Esophagus muscularis mucosa (tissue), 4 donors: ENCODE data around the gene WDR4. TPM values are rescaled to one million over a fixed set of nuclear protein-coding genes. Genes with fewer than 3 reads are reported as not detected.
A peak's percentile ranks its signal among the peaks of the same experiment; 100 is the strongest.
"Not testable (repeated sequence)": the region's sequence is repeated elsewhere in the genome, so short reads cannot be mapped to it uniquely, and the experiment has no call there.

Experiments
- DNase-seq: peaks from one replicate; pipeline ENCODE4 v3.0.0-alpha.2; 2017; ENCODE audit errors: extremely low spot score
- H3K27ac ChIP-seq, 4 donors: fragments of 200-600 bp; sonication (generic); replicated peaks in 1 of 4; 1 replicate in 3 of 4; 2 replicates in 1 of 4; pipeline ENCODE4 v1.5.1; 2016 to 2019; ENCODE audit warnings: mild to moderate bottlenecking in 1 of 4
- H3K27me3 ChIP-seq, 4 donors: fragments of 200-600 bp; sonication (generic); one replicate each; pipeline versions ENCODE4 v1.5.1 to v1.6.0; 2016 to 2019
- H3K36me3 ChIP-seq, 4 donors: fragments of 200-600 bp; sonication (generic); one replicate each; pipeline ENCODE4 v1.5.1; 2016 to 2019
- H3K4me1 ChIP-seq, 4 donors: fragments of 200-600 bp; sonication (generic); one replicate each; pipeline ENCODE4 v1.5.1; 2016 to 2019
- H3K4me3 ChIP-seq, 4 donors: fragments of 200-600 bp; sonication (generic); 1 replicate in 2 of 4; 2 replicates in 2 of 4; pipeline ENCODE4 v1.5.1; 2016 to 2019; ENCODE audit warnings: mild to moderate bottlenecking in 4 of 4, moderate library complexity in 1 of 4
- H3K9me3 ChIP-seq, 4 donors: fragments of 200-600 bp; sonication (generic); 1 replicate in 3 of 4; 2 replicates in 1 of 4; pipeline ENCODE4 v1.5.1; 2016 to 2019
- EP300 ChIP-seq: sonication (generic); formaldehyde crosslinking; IDR thresholded peaks from one replicate; pipeline ENCODE4 v1.6.1; 2017; ENCODE audit warnings: antibody characterized with exemption
- POLR2A ChIP-seq: fragments of 450-650 bp; IDR thresholded peaks from one replicate; pipeline ENCODE4 v1.6.1; 2017; ENCODE audit warnings: antibody characterized with exemption, moderate library complexity, mild to moderate bottlenecking, low read depth
- POLR2AphosphoS5 ChIP-seq, 2 donors: sonication (generic); formaldehyde crosslinking; IDR thresholded peaks; one replicate each; pipeline ENCODE4 v1.6.1; 2017; ENCODE audit warnings: antibody characterized with exemption in 2 of 2
- WGBS: methylation state at CpG from one replicate; pipeline ENCODE4 v1.1.5; 2018; 5-methylcytosine and 5-hydroxymethylcytosine counted together
- intact Hi-C: fragments of 100-400 bp; cut with DNase I; formaldehyde crosslinking; loops from one replicate; pipeline ENCODE4 v1.15.1; 2023
- total RNA-seq, 4 donors: library from RNA; depleted of rRNA; stranded (reverse); fragments of >200 nt; gene quantifications; one replicate each; pipeline versions ENCODE4 v1.1.0 to v1.2.1, GENCODE V29; 2016
- TF ChIP-seq, protein P1 (sequence below), 3 experiments: fragments of 200-600 bp in 2 of 3; fragments of 450-650 bp in 1 of 3; sonication (generic) in 2 of 3; IDR thresholded peaks; one replicate each; pipeline ENCODE4 v1.5.1; 2017 to 2019; ENCODE audit warnings: antibody characterized with exemption in 3 of 3, mild to moderate bottlenecking in 2 of 3, moderate library complexity in 1 of 3

WDR4 gene
- total RNA-seq, 4 donors from 2014 or later: 5.8 to 10.1 (median 7.0) TPM

DNA sequence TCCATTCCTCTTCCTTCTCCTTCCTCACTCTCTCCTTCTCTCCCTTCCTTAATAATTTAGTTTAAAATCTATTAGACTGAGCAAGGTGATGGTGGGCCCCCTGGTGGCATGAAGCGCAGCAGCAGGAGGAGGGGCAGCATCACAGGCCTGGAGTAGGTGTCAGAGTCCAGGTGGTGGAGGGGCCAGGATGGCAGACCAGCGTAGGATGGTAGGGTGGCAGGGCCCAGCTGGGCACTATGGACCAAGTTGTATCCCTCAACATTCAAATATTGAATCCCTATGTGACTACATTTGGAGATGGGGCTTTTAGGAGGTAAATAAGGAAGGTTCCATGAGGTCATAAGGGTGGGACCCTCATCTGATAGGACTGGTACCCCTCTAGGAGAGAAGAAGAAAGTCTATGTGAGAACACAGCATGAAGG, 61.0 kb downstream of the WDR4 start:
- no peak overlapping the region for H3K4me3 ChIP-seq
- 33% methylated on average over 2 of the region's 2 CpGs for WGBS
- H3K27me3 ChIP-seq: peaks cover 0 to 38% (median 0%) of the 10 kb centered on the region in 4 donors
- intact Hi-C loops: loop anchor here (5.0 kb wide), 2 partner anchors 166 to 226 kb away; partner anchors contain the start of gene PDE9A
- no peak overlapping the region for H3K27ac ChIP-seq
- peak; percentile 92 for DNase-seq
- no peaks in the 10 kb centered on the region for H3K4me1 ChIP-seq
- peak in 1 of 2 donors; percentile 7 for TF ChIP-seq POLR2AphosphoS5 (IDR thresholded peaks at IDR 0.05)
- no peak for TF ChIP-seq EP300
- no peak for TF ChIP-seq POLR2A
- TF ChIP-seq, protein P1, sequence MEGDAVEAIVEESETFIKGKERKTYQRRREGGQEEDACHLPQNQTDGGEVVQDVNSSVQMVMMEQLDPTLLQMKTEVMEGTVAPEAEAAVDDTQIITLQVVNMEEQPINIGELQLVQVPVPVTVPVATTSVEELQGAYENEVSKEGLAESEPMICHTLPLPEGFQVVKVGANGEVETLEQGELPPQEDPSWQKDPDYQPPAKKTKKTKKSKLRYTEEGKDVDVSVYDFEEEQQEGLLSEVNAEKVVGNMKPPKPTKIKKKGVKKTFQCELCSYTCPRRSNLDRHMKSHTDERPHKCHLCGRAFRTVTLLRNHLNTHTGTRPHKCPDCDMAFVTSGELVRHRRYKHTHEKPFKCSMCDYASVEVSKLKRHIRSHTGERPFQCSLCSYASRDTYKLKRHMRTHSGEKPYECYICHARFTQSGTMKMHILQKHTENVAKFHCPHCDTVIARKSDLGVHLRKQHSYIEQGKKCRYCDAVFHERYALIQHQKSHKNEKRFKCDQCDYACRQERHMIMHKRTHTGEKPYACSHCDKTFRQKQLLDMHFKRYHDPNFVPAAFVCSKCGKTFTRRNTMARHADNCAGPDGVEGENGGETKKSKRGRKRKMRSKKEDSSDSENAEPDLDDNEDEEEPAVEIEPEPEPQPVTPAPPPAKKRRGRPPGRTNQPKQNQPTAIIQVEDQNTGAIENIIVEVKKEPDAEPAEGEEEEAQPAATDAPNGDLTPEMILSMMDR (IDR thresholded peaks at IDR 0.05): peak; percentile 85 to 95 (median 89)
- H3K9me3 ChIP-seq: no peaks in the 10 kb centered on the region
- H3K36me3 ChIP-seq: no peaks in the 10 kb centered on the region

DNA sequence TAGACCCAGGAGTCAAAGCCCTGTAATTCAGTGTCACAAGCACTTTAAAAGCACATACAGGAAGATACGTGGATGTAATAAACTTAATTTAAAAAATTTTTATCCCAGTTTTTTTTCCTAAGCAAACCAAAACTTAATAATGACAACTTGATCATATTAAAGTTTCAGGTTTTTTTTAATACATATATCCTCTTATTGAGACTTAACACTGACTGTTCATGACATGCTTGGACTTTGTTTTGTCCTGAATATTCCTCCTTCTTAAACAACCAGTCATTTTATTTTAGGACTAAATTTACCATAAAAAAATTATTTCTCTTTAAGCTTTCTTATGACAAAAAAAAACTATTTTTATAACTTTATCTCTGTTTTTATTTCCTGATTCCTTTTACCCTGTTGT, 64.1 kb downstream of the WDR4 start:
- Histone ChIP-seq H3K36me3 (no peaks in the 10 kb centered on the region), H3K27ac (no peak overlapping the region), H3K4me3 (no peak overlapping the region), H3K4me1 (no peaks in the 10 kb centered on the region), H3K27me3 (peaks cover 0 to 30% (median 0%) of the 10 kb centered on the region in 4 donors), H3K9me3 (no peaks in the 10 kb centered on the region)
- 77% methylated on average over 1 of the region's 1 CpG for WGBS
- intact Hi-C loops: loop anchor here (5.0 kb wide), 2 partner anchors 163 to 223 kb away; partner anchors contain the start of gene PDE9A
- TF ChIP-seq, protein P1 (IDR thresholded peaks at IDR 0.05): no peak
- TF ChIP-seq POLR2A: no peak
- DNase-seq: no peak

DNA sequence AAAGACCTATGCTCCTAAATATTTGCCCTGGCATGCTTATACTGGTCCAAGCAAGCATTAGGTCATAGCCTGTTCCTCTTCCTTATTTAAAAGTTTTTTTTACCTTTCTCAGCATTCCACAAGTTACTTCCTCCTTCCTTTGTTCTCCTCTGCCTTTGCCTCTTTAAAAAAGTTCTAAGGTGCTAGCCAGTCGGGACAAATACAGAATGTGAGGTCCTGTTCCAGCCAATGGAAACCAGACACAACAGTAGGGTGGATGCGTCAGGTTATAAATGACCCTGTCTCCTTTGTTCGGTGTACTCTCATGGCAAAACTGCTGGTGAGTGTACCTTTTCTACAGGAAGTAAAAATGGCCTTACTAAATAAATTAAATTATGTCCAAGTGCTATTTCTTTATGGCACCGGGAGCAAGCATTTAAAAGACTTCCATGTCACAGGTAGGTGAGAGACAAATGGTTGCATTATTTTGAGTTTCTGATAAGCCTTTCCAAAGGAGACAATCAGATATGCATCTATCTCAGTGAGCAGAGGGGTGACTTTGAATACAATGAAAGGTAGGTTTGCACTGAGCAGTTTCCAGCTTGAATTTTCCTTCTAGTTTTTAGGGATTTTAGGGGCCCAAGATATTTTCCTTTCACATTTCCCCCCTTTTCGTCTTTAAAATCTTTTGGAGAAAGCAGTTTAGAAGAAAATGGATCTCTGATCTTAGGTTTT, 66.7 kb downstream of the WDR4 start:
- intact Hi-C loops, H3K4me3 ChIP-seq, H3K9me3 ChIP-seq, H3K36me3 ChIP-seq, H3K27ac ChIP-seq, H3K4me1 ChIP-seq: not testable (repeated sequence)
- DNase-seq: peak; percentile 29
- 71% methylated on average over 5 of the region's 5 CpGs for WGBS
- peaks cover 0 to 31% (median 0%) of the 10 kb centered on the region in 4 donors for H3K27me3 ChIP-seq

DNA sequence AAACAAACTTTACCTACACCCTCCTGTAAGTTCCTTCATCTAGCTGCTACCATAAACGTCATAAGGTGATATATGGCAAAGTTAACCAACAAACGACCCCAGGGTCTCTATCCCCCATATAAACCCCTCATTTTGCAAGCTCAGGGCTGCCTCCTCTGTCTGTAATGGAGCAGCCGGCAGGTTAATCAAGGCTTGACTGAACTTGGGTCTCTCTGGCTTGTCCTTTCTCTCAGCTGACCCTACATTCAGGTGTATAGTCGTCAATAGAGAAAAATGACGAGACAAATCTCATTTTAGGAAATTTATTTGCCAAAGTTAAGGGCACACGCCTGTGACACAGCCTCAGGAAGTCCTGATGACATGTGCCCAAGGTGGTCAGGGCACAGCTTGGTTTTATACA, 67.4 kb downstream of the WDR4 start:
- peak; percentile 24 for DNase-seq
- no peak overlapping the region for H3K27ac ChIP-seq
- intact Hi-C loops: no loop called here
- no peaks in the 10 kb centered on the region for H3K4me1 ChIP-seq
- no peaks in the 10 kb centered on the region for H3K36me3 ChIP-seq
- WGBS: 67% methylated on average over 6 of the region's 6 CpGs
- peaks cover 0 to 31% (median 0%) of the 10 kb centered on the region in 4 donors for H3K27me3 ChIP-seq
- no peaks in the 10 kb centered on the region for H3K9me3 ChIP-seq
- TF ChIP-seq EP300 (no peak), POLR2A (no peak), POLR2AphosphoS5 (IDR thresholded peaks at IDR 0.05) (no peak)
- TF ChIP-seq, protein P1 (IDR thresholded peaks at IDR 0.05): no peak
- H3K4me3 ChIP-seq: no peak overlapping the region

DNA sequence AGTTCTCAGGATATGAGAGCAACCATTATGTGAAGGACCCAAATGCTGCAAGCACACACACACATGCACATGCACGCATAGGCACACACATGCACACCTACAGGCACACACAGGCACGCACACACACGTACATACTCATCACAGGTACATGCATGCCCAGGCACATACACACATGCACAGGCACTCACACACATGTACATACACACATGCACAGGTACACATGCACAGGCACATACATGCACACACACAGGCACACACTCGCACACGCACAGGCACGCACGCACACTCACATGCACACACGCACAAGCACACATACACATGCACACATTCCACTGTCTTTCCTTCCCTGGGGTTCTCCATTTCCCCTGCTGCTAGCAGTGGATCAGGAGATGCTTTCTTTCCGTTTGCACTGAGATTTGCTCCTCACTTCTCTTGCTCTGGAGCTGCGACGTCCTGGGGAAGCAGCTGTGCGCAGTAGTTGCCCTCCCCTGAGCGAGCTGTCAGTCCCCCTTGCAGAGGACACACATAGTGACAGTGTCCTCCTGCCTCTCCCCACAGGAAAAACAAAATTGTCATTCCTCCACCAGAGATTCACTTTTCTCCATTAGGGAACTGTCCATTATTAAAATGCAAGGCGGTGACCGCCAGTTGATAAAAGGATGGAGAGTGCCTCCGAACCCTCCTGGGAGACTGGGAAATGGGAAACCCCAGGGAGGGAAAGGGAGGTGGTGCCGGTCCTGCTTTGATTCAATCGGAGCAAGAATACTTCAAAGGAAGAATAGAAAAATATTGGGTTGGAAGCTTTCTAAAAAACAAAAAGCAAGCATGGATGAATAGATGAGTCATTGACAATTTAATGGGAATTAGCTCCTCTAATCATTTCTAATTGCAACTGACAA, 69.5 kb downstream of the WDR4 start:
- H3K4me3 ChIP-seq: no peak overlapping the region
- DNase-seq: peak; percentile 79
- 83% methylated on average over 18 of the region's 18 CpGs for WGBS
- H3K9me3 ChIP-seq: no peaks in the 10 kb centered on the region
- no peaks in the 10 kb centered on the region for H3K4me1 ChIP-seq
- intact Hi-C loops: no loop called here
- H3K27ac ChIP-seq: no peak overlapping the region
- H3K36me3 ChIP-seq: no peaks in the 10 kb centered on the region
- TF ChIP-seq POLR2AphosphoS5 (IDR thresholded peaks at IDR 0.05) (no peak), POLR2A (no peak), EP300 (no peak)
- TF ChIP-seq, protein P1 (IDR thresholded peaks at IDR 0.05): no peak
- peaks cover 0 to 31% (median 0%) of the 10 kb centered on the region in 4 donors for H3K27me3 ChIP-seq
